HG03457 (cell line): ENCODE measurements around the gene SIRPB2.

Experiments used
- ATAC-seq: cut with Tn5 transposase; IDR thresholded peaks from one replicate; pipeline ENCODE4 v1.9.1; 2021; ENCODE audit warnings: moderate number of reproducible peaks; ENCODE audit not compliant: unreplicated experiment

SIRPB2 gene

GRCh38 chr20:1472556-1473245 lies 18.5 kb downstream of the SIRPB2 start:
- no peak for ATAC-seq

GRCh38 chr20:1471242-1471641 lies 20.0 kb downstream of the SIRPB2 start:
- no peak for ATAC-seq

GRCh38 chr20:1469925-1470571 lies 21.2 kb downstream of the SIRPB2 start:
- no peak for ATAC-seq

GRCh38 chr20:1469306-1469905 lies 21.8 kb downstream of the SIRPB2 start:
- no peak for ATAC-seq

GRCh38 chr20:1468117-1468624 lies 23.0 kb downstream of the SIRPB2 start:
- ATAC-seq = no peak

GRCh38 chr20:1467355-1468116 lies 23.7 kb downstream of the SIRPB2 start:
- peak; percentile 3 for ATAC-seq

- ATAC-seq = peak; percentile 4
These were observed 24.2 kb downstream of the SIRPB2 start for GRCh38 chr20:1467082-1467354.

GRCh38 chr20:1466211-1467081 lies 24.8 kb downstream of the SIRPB2 start, which contains the start of gene NSFL1C:
TSS of gene NSFL1C (minus strand) at chr20:1466849. CDS start at chr20:1466824, 25 bp downstream.
- peak; percentile 81 for ATAC-seq

- no peak for ATAC-seq
These were observed 25.6 kb downstream of the SIRPB2 start for GRCh38 chr20:1465470-1466210.

GRCh38 chr20:1463971-1464570 lies 27.1 kb downstream of the SIRPB2 start:
- no peak for ATAC-seq

GRCh38 chr20:1462834-1463233 lies 28.4 kb downstream of the SIRPB2 start:
- no peak for ATAC-seq

- ATAC-seq = no peak
These were observed 29.2 kb downstream of the SIRPB2 start for GRCh38 chr20:1462001-1462400.

GRCh38 chr20:1460275-1460674 lies 30.9 kb downstream of the SIRPB2 start:
- no peak for ATAC-seq

- ATAC-seq = no peak
These were observed 33.2 kb downstream of the SIRPB2 start for GRCh38 chr20:1457992-1458391.

- ATAC-seq = no peak
These were observed 34.9 kb downstream of the SIRPB2 start for GRCh38 chr20:1456300-1456699.

GRCh38 chr20:1450926-1451491 lies 40.2 kb downstream of the SIRPB2 start:
- ATAC-seq = no peak

GRCh38 chr20:1449370-1449769 lies 41.9 kb downstream of the SIRPB2 start:
- ATAC-seq = no peak

GRCh38 chr20:1448081-1448620 lies 43.1 kb downstream of the SIRPB2 start:
- no peak for ATAC-seq

GRCh38 chr20:1446536-1446935 lies 44.7 kb downstream of the SIRPB2 start:
- ATAC-seq = no peak
